NT2/D1 (cell line): ENCODE data around the gene DOCK1.

ENCODE experiments used
- SUZ12 ChIP-seq: IDR thresholded peaks from 2 replicates; pipeline ENCODE4 v1.6.1; 2011; ENCODE audit not compliant: insufficient read length, insufficient read depth; ENCODE audit errors: extremely low read depth
- YY1 ChIP-seq: IDR thresholded peaks from 2 replicates; pipeline ENCODE4 v1.6.1; 2011; ENCODE audit not compliant: insufficient read length, insufficient read depth
- ZNF274 ChIP-seq: IDR thresholded peaks from 2 replicates; pipeline ENCODE4 v1.6.1; 2011; ENCODE audit warnings: mild to moderate bottlenecking, low read depth, low read length

- TF ChIP-seq YY1 (no peak), SUZ12 (no peak), ZNF274 (no peak)
These were observed 548.5 kb downstream of the DOCK1 start for GRCh38 chr10:127453706-127454105.
